Esophagus muscularis mucosa (tissue), 4 donors: Measurements from ENCODE around the gene SLC25A26. TPM values are rescaled to one million over a fixed set of nuclear protein-coding genes. Genes with fewer than 3 reads are reported as not detected.

Experiments
- DNase-seq: peaks from one replicate; pipeline ENCODE4 v3.0.0-alpha.2; 2017; ENCODE audit errors: extremely low spot score
- H3K27ac ChIP-seq, 4 donors: fragments of 200-600 bp; sonication (generic); replicated peaks in 1 of 4; 1 replicate in 3 of 4; 2 replicates in 1 of 4; pipeline ENCODE4 v1.5.1; 2016 to 2019; ENCODE audit warnings: mild to moderate bottlenecking in 1 of 4
- H3K27me3 ChIP-seq, 4 donors: fragments of 200-600 bp; sonication (generic); one replicate each; pipeline versions ENCODE4 v1.5.1 to v1.6.0; 2016 to 2019
- H3K36me3 ChIP-seq, 4 donors: fragments of 200-600 bp; sonication (generic); one replicate each; pipeline ENCODE4 v1.5.1; 2016 to 2019
- H3K4me1 ChIP-seq, 4 donors: fragments of 200-600 bp; sonication (generic); one replicate each; pipeline ENCODE4 v1.5.1; 2016 to 2019
- H3K4me3 ChIP-seq, 4 donors: fragments of 200-600 bp; sonication (generic); 1 replicate in 2 of 4; 2 replicates in 2 of 4; pipeline ENCODE4 v1.5.1; 2016 to 2019; ENCODE audit warnings: mild to moderate bottlenecking in 4 of 4, moderate library complexity in 1 of 4
- H3K9me3 ChIP-seq, 4 donors: fragments of 200-600 bp; sonication (generic); 1 replicate in 3 of 4; 2 replicates in 1 of 4; pipeline ENCODE4 v1.5.1; 2016 to 2019
- CTCF ChIP-seq, 3 experiments: fragments of 200-600 bp in 2 of 3; fragments of 450-650 bp in 1 of 3; sonication (generic) in 2 of 3; IDR thresholded peaks; one replicate each; pipeline ENCODE4 v1.5.1; 2017 to 2019; ENCODE audit warnings: antibody characterized with exemption in 3 of 3, mild to moderate bottlenecking in 2 of 3, moderate library complexity in 1 of 3
- EP300 ChIP-seq: sonication (generic); formaldehyde crosslinking; IDR thresholded peaks from one replicate; pipeline ENCODE4 v1.6.1; 2017; ENCODE audit warnings: antibody characterized with exemption
- POLR2A ChIP-seq: fragments of 450-650 bp; IDR thresholded peaks from one replicate; pipeline ENCODE4 v1.6.1; 2017; ENCODE audit warnings: antibody characterized with exemption, moderate library complexity, mild to moderate bottlenecking, low read depth
- POLR2AphosphoS5 ChIP-seq, 2 donors: sonication (generic); formaldehyde crosslinking; IDR thresholded peaks; one replicate each; pipeline ENCODE4 v1.6.1; 2017; ENCODE audit warnings: antibody characterized with exemption in 2 of 2
- WGBS: methylation state at CpG from one replicate; pipeline ENCODE4 v1.1.5; 2018; 5-methylcytosine and 5-hydroxymethylcytosine counted together
- intact Hi-C: fragments of 100-400 bp; cut with DNase I; formaldehyde crosslinking; loops from one replicate; pipeline ENCODE4 v1.15.1; 2023
- total RNA-seq, 4 donors: library from RNA; depleted of rRNA; stranded (reverse); fragments of >200 nt; gene quantifications; one replicate each; pipeline versions ENCODE4 v1.1.0 to v1.2.1, GENCODE V29; 2016

The SLC25A26 gene
- total RNA-seq, 4 donors from 2014 or later: 23.0 to 39.0 (median 26.0) TPM

DNA sequence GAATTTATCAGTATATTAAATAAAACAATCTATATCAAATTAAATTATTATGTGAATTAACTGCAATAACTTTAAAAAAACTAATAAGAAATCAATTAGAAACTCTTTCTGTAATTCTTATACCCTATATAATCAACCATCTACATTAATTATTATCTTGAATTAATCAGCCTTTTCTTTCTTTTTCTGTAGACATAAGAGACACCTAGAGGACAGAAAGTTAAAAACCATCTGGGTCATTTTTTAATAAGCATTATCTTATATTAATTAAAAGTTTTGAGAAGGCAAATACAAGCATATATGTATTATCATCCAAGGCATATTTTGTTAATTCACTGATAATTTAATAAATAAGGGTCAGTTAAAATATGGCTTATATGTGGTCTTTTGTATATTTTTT is 24.2 kb upstream of the SLC25A26 start:
- Histone ChIP-seq H3K36me3 (no peaks in the 10 kb centered on the region), H3K4me1 (peaks cover 0 to 7% (median 7%) of the 10 kb centered on the region in 4 donors), H3K27ac (no peak overlapping the region), H3K4me3 (no peak overlapping the region), H3K9me3 (no peaks in the 10 kb centered on the region), H3K27me3 (peaks cover 0 to 21% (median 0%) of the 10 kb centered on the region in 4 donors)
- no peak for DNase-seq
- no peak for TF ChIP-seq POLR2AphosphoS5 (IDR thresholded peaks at IDR 0.05)
- TF ChIP-seq EP300: no peak
- TF ChIP-seq POLR2A: no peak
- TF ChIP-seq CTCF (IDR thresholded peaks at IDR 0.05): peak in 1 of 3 experiments; percentile 20
- intact Hi-C loops: no loop called here

- no peaks in the 10 kb centered on the region for H3K36me3 ChIP-seq
- no peaks in the 10 kb centered on the region for H3K9me3 ChIP-seq
- H3K27me3 ChIP-seq: peaks cover 0 to 14% (median 0%) of the 10 kb centered on the region in 4 donors
- intact Hi-C loops: no loop called here
- peak; percentile 87 for DNase-seq
- H3K4me3 ChIP-seq: no peak overlapping the region
- WGBS: 95% methylated on average over 7 of the region's 7 CpGs
- H3K4me1 ChIP-seq: peaks cover 0 to 7% (median 7%) of the 10 kb centered on the region in 4 donors
- H3K27ac ChIP-seq: no peak overlapping the region
- TF ChIP-seq CTCF (IDR thresholded peaks at IDR 0.05) (no peak), EP300 (no peak), POLR2A (no peak), POLR2AphosphoS5 (IDR thresholded peaks at IDR 0.05) (no peak)
Measured at GRCh38 chr3:66198437-66199088, 22.2 kb upstream of the SLC25A26 start.

GRCh38 chr3:66199089-66199473 is 21.7 kb upstream of the SLC25A26 start:
- TF ChIP-seq EP300 (no peak), POLR2A (no peak), POLR2AphosphoS5 (IDR thresholded peaks at IDR 0.05) (no peak), CTCF (IDR thresholded peaks at IDR 0.05) (no peak)
- H3K4me3 ChIP-seq: no peak overlapping the region
- H3K27ac ChIP-seq: no peak overlapping the region
- no peaks in the 10 kb centered on the region for H3K9me3 ChIP-seq
- whole genome bisulfite sequencing: 87% methylated on average over 1 of the region's 1 CpG
- intact Hi-C loops: no loop called here
- no peaks in the 10 kb centered on the region for H3K36me3 ChIP-seq
- peak; percentile 72 for DNase-seq
- peaks cover 0 to 14% (median 0%) of the 10 kb centered on the region in 4 donors for H3K27me3 ChIP-seq
- H3K4me1 ChIP-seq: peaks cover 0 to 7% (median 7%) of the 10 kb centered on the region in 4 donors

DNA sequence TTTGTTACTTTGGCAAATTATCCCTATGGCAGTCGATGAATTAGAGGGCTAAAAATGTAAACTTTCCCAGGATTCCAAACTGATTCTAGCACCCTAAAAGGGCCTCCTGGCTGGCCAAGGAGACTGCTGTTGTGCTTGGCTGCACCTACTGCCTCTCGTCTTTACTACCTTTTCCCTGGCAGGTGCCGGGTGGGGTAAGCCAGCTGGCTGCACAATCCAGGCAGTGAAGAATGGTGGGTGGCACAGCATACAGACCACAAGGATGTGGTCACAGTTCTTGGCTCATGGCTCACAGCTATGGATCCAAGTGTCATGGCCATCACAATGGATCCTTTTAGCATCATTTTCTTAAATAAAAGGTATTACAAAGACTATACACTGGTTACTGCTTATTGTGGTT is 20.7 kb upstream of the SLC25A26 start:
- intact Hi-C loops: no loop called here
- H3K4me3 ChIP-seq: no peak overlapping the region
- WGBS: 41% methylated on average over 3 of the region's 3 CpGs
- no peaks in the 10 kb centered on the region for H3K9me3 ChIP-seq
- no peak overlapping the region for H3K27ac ChIP-seq
- DNase-seq: no peak
- no peaks in the 10 kb centered on the region for H3K36me3 ChIP-seq
- peaks cover 0 to 4% (median 0%) of the 10 kb centered on the region in 4 donors for H3K27me3 ChIP-seq
- TF ChIP-seq EP300 (no peak), CTCF (IDR thresholded peaks at IDR 0.05) (no peak), POLR2AphosphoS5 (IDR thresholded peaks at IDR 0.05) (no peak), POLR2A (no peak)
- peaks cover 0 to 5% (median 4%) of the 10 kb centered on the region in 4 donors for H3K4me1 ChIP-seq

DNA sequence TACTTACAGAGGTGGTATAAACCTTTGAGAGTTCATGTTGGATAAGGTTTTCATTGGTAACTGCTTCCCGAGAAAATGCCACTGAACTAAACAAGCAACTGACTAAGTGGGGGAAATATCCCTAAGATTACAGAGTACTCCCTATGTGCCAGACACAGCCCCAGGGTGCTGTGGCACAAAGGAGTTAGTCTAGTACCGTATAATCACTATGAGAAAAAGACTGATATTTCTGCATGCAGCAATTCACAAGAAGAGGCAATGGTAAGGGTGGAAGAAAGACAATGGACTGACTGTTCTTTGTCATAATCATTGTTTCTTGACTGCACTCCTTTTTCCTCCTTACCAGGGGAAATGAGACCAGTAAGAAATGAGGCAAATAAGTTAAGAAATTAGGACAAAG is 20.0 kb upstream of the SLC25A26 start:
- no peak for TF ChIP-seq EP300
- no peak for TF ChIP-seq CTCF (IDR thresholded peaks at IDR 0.05)
- TF ChIP-seq POLR2AphosphoS5 (IDR thresholded peaks at IDR 0.05): no peak
- no peak for TF ChIP-seq POLR2A
- no peak for DNase-seq

More for the DNA sequence above, 20.0 kb upstream of the SLC25A26 start:
- no peak overlapping the region for H3K27ac ChIP-seq
- H3K4me1 ChIP-seq: no peaks in the 10 kb centered on the region
- no peaks in the 10 kb centered on the region for H3K9me3 ChIP-seq
- H3K27me3 ChIP-seq: no peaks in the 10 kb centered on the region
- intact Hi-C loops: no loop called here
- no peaks in the 10 kb centered on the region for H3K36me3 ChIP-seq
- WGBS: 78% methylated on average over 2 of the region's 2 CpGs
- no peak overlapping the region for H3K4me3 ChIP-seq
